ENCODE results near the gene PSENEN. TPM values are rescaled to one million over a fixed set of nuclear protein-coding genes. Genes with fewer than 3 reads are reported as not detected.

PSENEN gene
- total RNA-seq, 1 experiment from 2014 or later, result 65.0 TPM

DNA sequence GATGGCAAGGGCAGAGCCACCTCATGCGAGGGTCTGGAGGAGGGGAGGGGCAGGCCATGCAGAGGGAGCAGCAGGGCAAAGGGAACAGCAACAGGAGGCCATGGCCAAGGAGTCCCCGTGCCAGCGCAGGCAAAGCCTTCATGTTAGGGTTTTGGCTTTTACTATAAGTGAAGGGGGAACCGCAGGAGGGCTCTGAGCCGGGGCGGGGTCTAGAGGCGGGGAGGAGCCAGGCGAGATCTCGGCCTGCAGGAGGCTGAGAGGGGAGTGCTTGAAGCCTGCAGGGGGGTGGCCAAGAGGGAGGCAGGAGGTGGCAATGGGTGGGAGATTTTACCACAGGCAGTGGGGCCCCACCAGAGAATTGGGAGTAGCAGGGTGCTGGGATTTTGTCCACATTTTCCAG, 36.2 kb downstream of the PSENEN start:
- CTCF ChIA-PET, result no interaction called here
- no TSS peak for BruUV-seq (replicated peaks)
- peaks cover 2% of the 10 kb centered on the region for H3K4me1 Mint-ChIP-seq (ENCODE audit: insufficient read depth, unreplicated experiment)

DNA sequence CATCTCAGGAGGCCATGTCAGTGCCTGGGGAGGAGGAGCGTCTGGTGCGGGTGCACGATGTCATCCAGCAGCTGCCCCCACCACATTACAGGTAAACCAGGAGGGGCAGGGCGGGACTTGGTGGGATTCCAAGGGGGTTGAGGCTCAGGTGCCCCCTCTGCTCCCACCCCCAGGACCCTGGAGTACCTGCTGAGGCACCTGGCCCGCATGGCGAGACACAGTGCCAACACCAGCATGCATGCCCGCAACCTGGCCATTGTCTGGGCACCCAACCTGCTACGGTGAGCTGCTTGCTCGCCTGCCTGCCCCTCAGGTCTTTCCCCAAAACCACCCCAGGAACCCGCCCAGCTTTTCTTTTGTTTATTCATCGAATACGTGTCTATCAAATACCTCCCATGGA, 37.1 kb downstream of the PSENEN start:
- CTCF ChIA-PET, result interaction anchor here (0.6 kb wide), 1 partner anchor 31 kb away, joined by 3 read pairs; no protein-coding TSS in a partner anchor
- intact Hi-C loops (cut with micrococcal nuclease), result no loop called here
- H3K36me3 Mint-ChIP-seq (ENCODE audit: insufficient read depth, unreplicated experiment), result no peaks in the 10 kb centered on the region
- POLR2A ChIA-PET, result interaction anchor here (0.6 kb wide), 1 partner anchor 89 kb away, joined by 3 read pairs; no protein-coding TSS in a partner anchor
- H3K27ac Mint-ChIP-seq (ENCODE audit: low read depth, unreplicated experiment), result no peak overlapping the region
- BruUV-seq (replicated peaks), result no TSS peak
- no peak overlapping the region for H3K4me3 Mint-ChIP-seq (ENCODE audit: unreplicated experiment)
- DNase-seq (ENCODE audit: unreplicated experiment), result no peak
- no peaks in the 10 kb centered on the region for H3K4me1 Mint-ChIP-seq (ENCODE audit: insufficient read depth, unreplicated experiment)
- no peaks in the 10 kb centered on the region for H3K27me3 Mint-ChIP-seq (ENCODE audit: insufficient read depth, unreplicated experiment)
- no peaks in the 10 kb centered on the region for H3K9me3 Mint-ChIP-seq (ENCODE audit: unreplicated experiment)
- TF ChIP-seq, protein P1, sequence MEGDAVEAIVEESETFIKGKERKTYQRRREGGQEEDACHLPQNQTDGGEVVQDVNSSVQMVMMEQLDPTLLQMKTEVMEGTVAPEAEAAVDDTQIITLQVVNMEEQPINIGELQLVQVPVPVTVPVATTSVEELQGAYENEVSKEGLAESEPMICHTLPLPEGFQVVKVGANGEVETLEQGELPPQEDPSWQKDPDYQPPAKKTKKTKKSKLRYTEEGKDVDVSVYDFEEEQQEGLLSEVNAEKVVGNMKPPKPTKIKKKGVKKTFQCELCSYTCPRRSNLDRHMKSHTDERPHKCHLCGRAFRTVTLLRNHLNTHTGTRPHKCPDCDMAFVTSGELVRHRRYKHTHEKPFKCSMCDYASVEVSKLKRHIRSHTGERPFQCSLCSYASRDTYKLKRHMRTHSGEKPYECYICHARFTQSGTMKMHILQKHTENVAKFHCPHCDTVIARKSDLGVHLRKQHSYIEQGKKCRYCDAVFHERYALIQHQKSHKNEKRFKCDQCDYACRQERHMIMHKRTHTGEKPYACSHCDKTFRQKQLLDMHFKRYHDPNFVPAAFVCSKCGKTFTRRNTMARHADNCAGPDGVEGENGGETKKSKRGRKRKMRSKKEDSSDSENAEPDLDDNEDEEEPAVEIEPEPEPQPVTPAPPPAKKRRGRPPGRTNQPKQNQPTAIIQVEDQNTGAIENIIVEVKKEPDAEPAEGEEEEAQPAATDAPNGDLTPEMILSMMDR (IDR thresholded peaks at IDR 0.05; ENCODE audit: unreplicated experiment), result no peak

More for the DNA sequence above, 36.2 kb downstream of the PSENEN start:
- Mint-ChIP-seq H3K27ac (ENCODE audit: low read depth, unreplicated experiment) (no peak overlapping the region), H3K9me3 (ENCODE audit: unreplicated experiment) (no peaks in the 10 kb centered on the region), H3K27me3 (ENCODE audit: insufficient read depth, unreplicated experiment) (no peaks in the 10 kb centered on the region), H3K4me3 (ENCODE audit: unreplicated experiment) (no peak overlapping the region), H3K36me3 (ENCODE audit: insufficient read depth, unreplicated experiment) (no peaks in the 10 kb centered on the region)
- intact Hi-C loops (cut with micrococcal nuclease), result no loop called here
- TF ChIP-seq, protein P1 (IDR thresholded peaks at IDR 0.05; ENCODE audit: unreplicated experiment), result no peak
- POLR2A ChIA-PET, result no interaction called here
- no peak for DNase-seq (ENCODE audit: unreplicated experiment)

DNA sequence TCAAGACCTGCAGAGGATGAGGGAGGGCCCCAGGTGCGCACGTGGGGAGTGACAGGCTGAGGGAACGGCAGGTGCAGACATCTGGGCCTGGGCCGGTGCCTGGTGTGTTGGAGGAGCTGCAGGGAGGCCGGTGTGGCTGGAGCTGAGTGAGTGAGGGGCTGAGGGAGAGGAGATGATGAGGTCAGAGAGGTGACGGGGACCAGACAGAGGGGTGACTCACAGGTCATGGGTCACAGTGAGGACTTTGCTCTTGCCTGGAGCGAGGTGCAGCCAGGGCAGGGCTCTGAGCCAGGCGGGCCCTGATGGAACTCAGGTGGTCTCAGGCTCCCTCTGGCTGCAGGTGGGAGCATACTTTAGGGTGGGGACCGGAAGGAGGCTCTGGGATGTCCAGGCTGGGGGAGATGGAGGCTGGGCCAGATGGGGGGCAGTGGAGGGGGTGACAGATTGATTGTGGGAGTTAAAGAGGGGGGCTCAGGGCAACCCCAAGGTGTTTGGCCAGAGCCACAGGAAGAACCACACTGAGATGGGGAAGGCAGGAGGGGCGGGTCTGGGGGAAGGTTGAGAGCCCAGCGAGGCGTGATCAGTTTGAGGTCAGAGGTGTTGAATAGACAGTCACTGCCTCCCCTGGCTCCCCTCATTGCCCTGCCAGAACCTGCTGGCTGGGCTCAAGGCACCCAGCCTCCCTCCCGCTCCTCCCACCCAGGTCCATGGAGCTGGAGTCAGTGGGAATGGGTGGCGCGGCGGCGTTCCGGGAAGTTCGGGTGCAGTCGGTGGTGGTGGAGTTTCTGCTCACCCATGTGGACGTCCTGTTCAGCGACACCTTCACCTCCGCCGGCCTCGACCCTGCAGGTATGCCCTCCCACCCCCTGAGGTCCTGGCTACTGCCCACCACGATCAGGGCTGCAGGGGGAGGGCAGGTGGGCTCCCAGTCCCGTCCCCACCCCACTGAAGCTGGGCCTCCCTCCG, 38.3 kb downstream of the PSENEN start:
- no peaks in the 10 kb centered on the region for H3K9me3 Mint-ChIP-seq (ENCODE audit: unreplicated experiment)
- CTCF ChIA-PET, result no interaction called here
- H3K4me3 Mint-ChIP-seq (ENCODE audit: unreplicated experiment), result no peak overlapping the region
- no peaks in the 10 kb centered on the region for H3K36me3 Mint-ChIP-seq (ENCODE audit: insufficient read depth, unreplicated experiment)
- POLR2A ChIA-PET, result no interaction called here
- BruUV-seq (replicated peaks), result no TSS peak
- H3K27me3 Mint-ChIP-seq (ENCODE audit: insufficient read depth, unreplicated experiment), result no peaks in the 10 kb centered on the region
- no peaks in the 10 kb centered on the region for H3K4me1 Mint-ChIP-seq (ENCODE audit: insufficient read depth, unreplicated experiment)
- DNase-seq (ENCODE audit: unreplicated experiment), result no peak
- intact Hi-C loops (cut with micrococcal nuclease), result no loop called here
- TF ChIP-seq, protein P1 (IDR thresholded peaks at IDR 0.05; ENCODE audit: unreplicated experiment), result no peak
- no peak overlapping the region for H3K27ac Mint-ChIP-seq (ENCODE audit: low read depth, unreplicated experiment)

DNA sequence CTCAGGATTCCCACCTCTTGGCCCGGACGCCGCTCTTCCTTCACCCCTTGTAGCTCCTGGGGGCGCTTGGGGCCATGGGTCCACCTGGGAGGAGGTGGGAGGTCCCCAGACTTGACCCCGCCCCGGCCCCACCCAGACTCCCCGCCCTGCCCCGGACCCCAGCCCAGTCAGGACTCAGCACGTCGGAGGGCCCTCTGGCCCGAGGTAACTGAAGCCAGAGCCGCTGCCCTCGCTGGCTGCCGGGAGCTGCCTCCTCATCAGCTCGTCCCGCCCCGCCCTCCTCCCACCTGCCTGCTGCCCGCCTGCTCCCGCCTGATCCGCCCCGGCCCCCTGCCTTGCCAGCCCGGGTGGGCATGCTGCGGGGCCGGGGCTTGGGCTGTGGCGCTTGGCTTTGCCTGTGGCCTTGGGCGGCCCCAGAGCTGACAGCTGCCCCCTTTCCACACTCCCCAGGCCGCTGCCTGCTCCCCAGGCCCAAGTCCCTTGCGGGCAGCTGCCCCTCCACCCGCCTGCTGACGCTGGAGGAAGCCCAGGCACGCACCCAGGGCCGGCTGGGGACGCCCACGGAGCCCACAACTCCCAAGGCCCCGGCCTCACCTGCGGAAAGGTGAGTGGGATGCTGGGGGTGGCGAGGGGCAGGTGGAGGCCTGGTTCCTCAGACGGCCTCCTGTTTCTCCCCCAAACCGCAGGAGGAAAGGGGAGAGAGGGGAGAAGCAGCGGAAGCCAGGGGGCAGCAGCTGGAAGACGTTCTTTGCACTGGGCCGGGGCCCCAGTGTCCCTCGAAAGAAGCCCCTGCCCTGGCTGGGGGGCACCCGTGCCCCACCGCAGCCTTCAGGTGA, 39.3 kb downstream of the PSENEN start:
- ChIA-PET CTCF (no interaction called here), POLR2A (no interaction called here)
- TF ChIP-seq, protein P1 (IDR thresholded peaks at IDR 0.05; ENCODE audit: unreplicated experiment), result no peak
- no peaks in the 10 kb centered on the region for H3K36me3 Mint-ChIP-seq (ENCODE audit: insufficient read depth, unreplicated experiment)
- no peak for DNase-seq (ENCODE audit: unreplicated experiment)
- H3K4me1 Mint-ChIP-seq (ENCODE audit: insufficient read depth, unreplicated experiment), result no peaks in the 10 kb centered on the region
- H3K4me3 Mint-ChIP-seq (ENCODE audit: unreplicated experiment), result no peak overlapping the region
- H3K27ac Mint-ChIP-seq (ENCODE audit: low read depth, unreplicated experiment), result no peak overlapping the region
- intact Hi-C loops (cut with micrococcal nuclease), result no loop called here
- H3K9me3 Mint-ChIP-seq (ENCODE audit: unreplicated experiment), result no peaks in the 10 kb centered on the region
- no TSS peak for BruUV-seq (replicated peaks)
- H3K27me3 Mint-ChIP-seq (ENCODE audit: insufficient read depth, unreplicated experiment), result no peaks in the 10 kb centered on the region
